Measurements from ENCODE around the gene CD163. TPM values are rescaled to one million over a fixed set of nuclear protein-coding genes. Genes with fewer than 3 reads are reported as not detected.

CD163 gene
- polyA plus RNA-seq, 4 donors = 6.3 to 147 (median 7.5) TPM

- H3K9me3 ChIP-seq (ENCODE audit: control insufficient read depth in 2 of 2, insufficient read depth in 1 of 2, low read depth in 1 of 2, low read length in 1 of 2) = peaks cover 0 to 2% of the 10 kb centered on the region in 2 donors
- FAIRE-seq (no peak), DNase-seq (no peak)
- H3K27ac ChIP-seq (ENCODE audit: low read depth in 1 of 3, low read length in 2 of 3) = no peak overlapping the region
- H3K36me3 ChIP-seq (ENCODE audit: control insufficient read depth in 3 of 3, insufficient read depth in 2 of 3, low read depth in 1 of 3, low read length in 3 of 3) = no peaks in the 10 kb centered on the region
- no peak overlapping the region for H3K4me3 ChIP-seq (ENCODE audit: low read depth in 1 of 3, low read length in 3 of 3)
- H3K27me3 ChIP-seq (ENCODE audit: control insufficient read depth in 3 of 3, insufficient read depth in 3 of 3, low read length in 3 of 3) = peaks cover 0 to 2% (median 0%) of the 10 kb centered on the region in 3 donors
- no peaks in the 10 kb centered on the region for H3K4me1 ChIP-seq (ENCODE audit: control insufficient read depth in 3 of 3, insufficient read depth in 2 of 3, low read depth in 1 of 3, low read length in 2 of 3)
- 80 to 84% (median 81%) methylated on average over 1 of the region's 1 CpG for WGBS, 3 donors
Measured at GRCh38 chr12:7499636-7500035, 3.9 kb downstream of the CD163 start.

GRCh38 chr12:7498809-7499208 lies 4.8 kb downstream of the CD163 start:
- Histone ChIP-seq H3K4me3 (ENCODE audit: low read depth in 1 of 3, low read length in 3 of 3) (no peak overlapping the region), H3K9me3 (ENCODE audit: control insufficient read depth in 2 of 2, insufficient read depth in 1 of 2, low read depth in 1 of 2, low read length in 1 of 2) (peaks cover 0 to 2% of the 10 kb centered on the region in 2 donors), H3K27me3 (ENCODE audit: control insufficient read depth in 3 of 3, insufficient read depth in 3 of 3, low read length in 3 of 3) (peaks cover 0 to 2% (median 0%) of the 10 kb centered on the region in 3 donors), H3K36me3 (ENCODE audit: control insufficient read depth in 3 of 3, insufficient read depth in 2 of 3, low read depth in 1 of 3, low read length in 3 of 3) (no peaks in the 10 kb centered on the region), H3K27ac (ENCODE audit: low read depth in 1 of 3, low read length in 2 of 3) (no peak overlapping the region), H3K4me1 (ENCODE audit: control insufficient read depth in 3 of 3, insufficient read depth in 2 of 3, low read depth in 1 of 3, low read length in 2 of 3) (no peaks in the 10 kb centered on the region)
- DNase-seq = no peak
- FAIRE-seq = no peak
- WGBS, 3 donors = 48 to 52% (median 48%) methylated on average over 4 of the region's 4 CpGs

GRCh38 chr12:7497661-7498060 lies 5.9 kb downstream of the CD163 start:
- 46 to 54% (median 48%) methylated on average over 3 of the region's 3 CpGs for WGBS, 3 donors
- Histone ChIP-seq H3K36me3 (ENCODE audit: control insufficient read depth in 3 of 3, insufficient read depth in 2 of 3, low read depth in 1 of 3, low read length in 3 of 3) (no peaks in the 10 kb centered on the region), H3K4me1 (ENCODE audit: control insufficient read depth in 3 of 3, insufficient read depth in 2 of 3, low read depth in 1 of 3, low read length in 2 of 3) (no peaks in the 10 kb centered on the region), H3K27me3 (ENCODE audit: control insufficient read depth in 3 of 3, insufficient read depth in 3 of 3, low read length in 3 of 3) (peaks cover 0 to 2% (median 0%) of the 10 kb centered on the region in 3 donors), H3K9me3 (ENCODE audit: control insufficient read depth in 2 of 2, insufficient read depth in 1 of 2, low read depth in 1 of 2, low read length in 1 of 2) (peaks cover 0 to 2% of the 10 kb centered on the region in 2 donors), H3K4me3 (ENCODE audit: low read depth in 1 of 3, low read length in 3 of 3) (no peak overlapping the region), H3K27ac (ENCODE audit: low read depth in 1 of 3, low read length in 2 of 3) (no peak overlapping the region)
- DNase-seq (no peak), FAIRE-seq (no peak)

- Histone ChIP-seq H3K36me3 (ENCODE audit: control insufficient read depth in 3 of 3, insufficient read depth in 2 of 3, low read depth in 1 of 3, low read length in 3 of 3) (no peaks in the 10 kb centered on the region), H3K27me3 (ENCODE audit: control insufficient read depth in 3 of 3, insufficient read depth in 3 of 3, low read length in 3 of 3) (peaks cover 0 to 2% (median 0%) of the 10 kb centered on the region in 3 donors), H3K4me1 (ENCODE audit: control insufficient read depth in 3 of 3, insufficient read depth in 2 of 3, low read depth in 1 of 3, low read length in 2 of 3) (no peaks in the 10 kb centered on the region), H3K4me3 (ENCODE audit: low read depth in 1 of 3, low read length in 3 of 3) (no peak overlapping the region), H3K27ac (ENCODE audit: low read depth in 1 of 3, low read length in 2 of 3) (no peak overlapping the region), H3K9me3 (ENCODE audit: control insufficient read depth in 2 of 2, insufficient read depth in 1 of 2, low read depth in 1 of 2, low read length in 1 of 2) (peaks cover 0 to 2% of the 10 kb centered on the region in 2 donors)
- DNase-seq (no peak), FAIRE-seq (no peak)
- 67 to 71% (median 67%) methylated on average over 4 of the region's 4 CpGs for WGBS, 3 donors
Measured at GRCh38 chr12:7496451-7496850, 7.1 kb downstream of the CD163 start.

GRCh38 chr12:7495136-7495535 lies 8.4 kb downstream of the CD163 start:
- 87 to 92% (median 92%) methylated on average over 3 of the region's 3 CpGs for WGBS, 3 donors
- Histone ChIP-seq H3K9me3 (ENCODE audit: control insufficient read depth in 2 of 2, insufficient read depth in 1 of 2, low read depth in 1 of 2, low read length in 1 of 2) (peaks cover 0 to 2% of the 10 kb centered on the region in 2 donors), H3K36me3 (ENCODE audit: control insufficient read depth in 3 of 3, insufficient read depth in 2 of 3, low read depth in 1 of 3, low read length in 3 of 3) (no peaks in the 10 kb centered on the region), H3K4me1 (ENCODE audit: control insufficient read depth in 3 of 3, insufficient read depth in 2 of 3, low read depth in 1 of 3, low read length in 2 of 3) (no peaks in the 10 kb centered on the region), H3K27ac (ENCODE audit: low read depth in 1 of 3, low read length in 2 of 3) (no peak overlapping the region), H3K4me3 (ENCODE audit: low read depth in 1 of 3, low read length in 3 of 3) (no peak overlapping the region), H3K27me3 (ENCODE audit: control insufficient read depth in 3 of 3, insufficient read depth in 3 of 3, low read length in 3 of 3) (peaks cover 0 to 2% (median 0%) of the 10 kb centered on the region in 3 donors)
- DNase-seq (no peak), FAIRE-seq (no peak)

GRCh38 chr12:7493006-7493405 lies 10.6 kb downstream of the CD163 start:
- Histone ChIP-seq H3K9me3 (ENCODE audit: control insufficient read depth in 2 of 2, insufficient read depth in 1 of 2, low read depth in 1 of 2, low read length in 1 of 2) (peaks cover 0 to 2% of the 10 kb centered on the region in 2 donors), H3K36me3 (ENCODE audit: control insufficient read depth in 3 of 3, insufficient read depth in 2 of 3, low read depth in 1 of 3, low read length in 3 of 3) (no peaks in the 10 kb centered on the region), H3K27me3 (ENCODE audit: control insufficient read depth in 3 of 3, insufficient read depth in 3 of 3, low read length in 3 of 3) (peaks cover 0 to 2% (median 0%) of the 10 kb centered on the region in 3 donors), H3K4me1 (ENCODE audit: control insufficient read depth in 3 of 3, insufficient read depth in 2 of 3, low read depth in 1 of 3, low read length in 2 of 3) (no peaks in the 10 kb centered on the region), H3K27ac (ENCODE audit: low read depth in 1 of 3, low read length in 2 of 3) (no peak overlapping the region), H3K4me3 (ENCODE audit: low read depth in 1 of 3, low read length in 3 of 3) (no peak overlapping the region)
- DNase-seq = no peak
- FAIRE-seq = no peak
- 82 to 88% (median 83%) methylated on average over 3 of the region's 3 CpGs for WGBS, 3 donors

GRCh38 chr12:7486512-7486911 lies 17.1 kb downstream of the CD163 start:
- Histone ChIP-seq H3K4me1 (ENCODE audit: control insufficient read depth in 3 of 3, insufficient read depth in 2 of 3, low read depth in 1 of 3, low read length in 2 of 3) (no peaks in the 10 kb centered on the region), H3K36me3 (ENCODE audit: control insufficient read depth in 3 of 3, insufficient read depth in 2 of 3, low read depth in 1 of 3, low read length in 3 of 3) (no peaks in the 10 kb centered on the region), H3K27me3 (ENCODE audit: control insufficient read depth in 3 of 3, insufficient read depth in 3 of 3, low read length in 3 of 3) (peaks cover 0 to 2% (median 0%) of the 10 kb centered on the region in 3 donors), H3K27ac (ENCODE audit: low read depth in 1 of 3, low read length in 2 of 3) (no peak overlapping the region), H3K9me3 (ENCODE audit: control insufficient read depth in 2 of 2, insufficient read depth in 1 of 2, low read depth in 1 of 2, low read length in 1 of 2) (no peaks in the 10 kb centered on the region), H3K4me3 (ENCODE audit: low read depth in 1 of 3, low read length in 3 of 3) (no peak overlapping the region)
- no peak for DNase-seq
- no peak for FAIRE-seq
- WGBS, 3 donors = 57 to 79% (median 67%) methylated on average over 6 of the region's 6 CpGs

GRCh38 chr12:7485095-7485494 lies 18.5 kb downstream of the CD163 start:
- no peaks in the 10 kb centered on the region for H3K4me1 ChIP-seq (ENCODE audit: control insufficient read depth in 3 of 3, insufficient read depth in 2 of 3, low read depth in 1 of 3, low read length in 2 of 3)
- 47 to 68% (median 51%) methylated on average over 4 of the region's 4 CpGs for WGBS, 3 donors
- H3K4me3 ChIP-seq (ENCODE audit: low read depth in 1 of 3, low read length in 3 of 3) = no peak overlapping the region
- no peak for FAIRE-seq
- no peaks in the 10 kb centered on the region for H3K9me3 ChIP-seq (ENCODE audit: control insufficient read depth in 2 of 2, insufficient read depth in 1 of 2, low read depth in 1 of 2, low read length in 1 of 2)
- no peak for DNase-seq
- H3K36me3 ChIP-seq (ENCODE audit: control insufficient read depth in 3 of 3, insufficient read depth in 2 of 3, low read depth in 1 of 3, low read length in 3 of 3) = no peaks in the 10 kb centered on the region
- H3K27ac ChIP-seq (ENCODE audit: low read depth in 1 of 3, low read length in 2 of 3) = no peak overlapping the region
- H3K27me3 ChIP-seq (ENCODE audit: control insufficient read depth in 3 of 3, insufficient read depth in 3 of 3, low read length in 3 of 3) = peaks cover 0 to 2% (median 0%) of the 10 kb centered on the region in 3 donors

- peaks cover 0 to 2% (median 0%) of the 10 kb centered on the region in 3 donors for H3K27me3 ChIP-seq (ENCODE audit: control insufficient read depth in 3 of 3, insufficient read depth in 3 of 3, low read length in 3 of 3)
- H3K27ac ChIP-seq (ENCODE audit: low read depth in 1 of 3, low read length in 2 of 3) = no peak overlapping the region
- H3K36me3 ChIP-seq (ENCODE audit: control insufficient read depth in 3 of 3, insufficient read depth in 2 of 3, low read depth in 1 of 3, low read length in 3 of 3) = no peaks in the 10 kb centered on the region
- no peaks in the 10 kb centered on the region for H3K9me3 ChIP-seq (ENCODE audit: control insufficient read depth in 2 of 2, insufficient read depth in 1 of 2, low read depth in 1 of 2, low read length in 1 of 2)
- DNase-seq = no peak
- no peak for FAIRE-seq
- H3K4me1 ChIP-seq (ENCODE audit: control insufficient read depth in 3 of 3, insufficient read depth in 2 of 3, low read depth in 1 of 3, low read length in 2 of 3) = no peaks in the 10 kb centered on the region
- no peak overlapping the region for H3K4me3 ChIP-seq (ENCODE audit: low read depth in 1 of 3, low read length in 3 of 3)
- WGBS, 3 donors = 55 to 68% (median 61%) methylated on average over 5 of the region's 5 CpGs
Measured at GRCh38 chr12:7483343-7483742, 20.2 kb downstream of the CD163 start.
